Measurements from ENCODE around the gene CLTCL1. TPM values are rescaled to one million over a fixed set of nuclear protein-coding genes. Genes with fewer than 3 reads are reported as not detected.

CLTCL1 gene
- total and polyA plus RNA-seq, 9 donors, result 2.8 to 10.7 (median 5.2) TPM

GRCh38 chr22:19139001-19139356 lies 152.5 kb downstream of the CLTCL1 start:
- 84 to 90% (median 89%) methylated on average over 7 to 9 of the region's 9 CpGs for WGBS, 3 donors
- Histone ChIP-seq H3K4me1 (ENCODE audit: insufficient read depth) (peaks cover 2% of the 10 kb centered on the region), H3K36me3 (no peaks in the 10 kb centered on the region), H3K9me3 (no peaks in the 10 kb centered on the region), H3K27me3 (no peaks in the 10 kb centered on the region), H3K27ac (no peak overlapping the region), H3K4me3 (no peak overlapping the region)
- no peak for TF ChIP-seq POLR2A (IDR thresholded peaks at IDR 0.05)
- intact Hi-C loops (cut with DNase I), result no loop called here
- DNase-seq, result no peak

- 87 to 91% (median 88%) methylated on average over 11 to 15 of the region's 15 CpGs for WGBS, 3 donors
These were observed 153.1 kb downstream of the CLTCL1 start for GRCh38 chr22:19138217-19139000.

GRCh38 chr22:19137384-19138216 lies 153.9 kb downstream of the CLTCL1 start:
- WGBS, 3 donors, result 90 to 94% (median 92%) methylated on average over 10 to 11 of the region's 11 CpGs

More at GRCh38 chr22:19138217-19139000, 153.1 kb downstream of the CLTCL1 start:
- Histone ChIP-seq H3K36me3 (no peaks in the 10 kb centered on the region), H3K27ac (no peak overlapping the region), H3K4me1 (ENCODE audit: insufficient read depth) (no peaks in the 10 kb centered on the region), H3K4me3 (no peak overlapping the region), H3K27me3 (no peaks in the 10 kb centered on the region), H3K9me3 (no peaks in the 10 kb centered on the region)
- intact Hi-C loops (cut with DNase I), result no loop called here
- no peak for DNase-seq
- TF ChIP-seq CTCF (IDR thresholded peaks at IDR 0.05), result no peak

GRCh38 chr22:19136915-19137314 lies 154.6 kb downstream of the CLTCL1 start:
- no peaks in the 10 kb centered on the region for H3K36me3 ChIP-seq
- no peak for DNase-seq
- intact Hi-C loops (cut with DNase I), result no loop called here
- H3K4me3 ChIP-seq, result no peak overlapping the region
- H3K9me3 ChIP-seq, result no peaks in the 10 kb centered on the region
- no peak overlapping the region for H3K27ac ChIP-seq
- H3K4me1 ChIP-seq (ENCODE audit: insufficient read depth), result no peaks in the 10 kb centered on the region
- H3K27me3 ChIP-seq, result no peaks in the 10 kb centered on the region
- WGBS, 3 donors, result 93 to 95% (median 93%) methylated on average over 10 of the region's 10 CpGs
- TF ChIP-seq POLR2A (IDR thresholded peaks at IDR 0.05), result no peak
- TF ChIP-seq EP300 (IDR thresholded peaks at IDR 0.05), result no peak
- TF ChIP-seq CTCF (IDR thresholded peaks at IDR 0.05), result no peak

More at GRCh38 chr22:19137384-19138216, 153.9 kb downstream of the CLTCL1 start:
- H3K27me3 ChIP-seq, result no peaks in the 10 kb centered on the region
- H3K27ac ChIP-seq, result no peak overlapping the region
- intact Hi-C loops (cut with DNase I), result no loop called here
- H3K36me3 ChIP-seq, result no peaks in the 10 kb centered on the region
- no peaks in the 10 kb centered on the region for H3K4me1 ChIP-seq (ENCODE audit: insufficient read depth)
- H3K9me3 ChIP-seq, result no peaks in the 10 kb centered on the region
- DNase-seq, result no peak
- no peak overlapping the region for H3K4me3 ChIP-seq
- no peak for TF ChIP-seq CTCF (IDR thresholded peaks at IDR 0.05)
- TF ChIP-seq EP300 (IDR thresholded peaks at IDR 0.05), result no peak
- TF ChIP-seq POLR2A (IDR thresholded peaks at IDR 0.05), result no peak

- no peaks in the 10 kb centered on the region for H3K36me3 ChIP-seq
- 89 to 92% (median 91%) methylated on average over 17 to 18 of the region's 18 CpGs for WGBS, 3 donors
- no peak for DNase-seq
- no peaks in the 10 kb centered on the region for H3K4me1 ChIP-seq (ENCODE audit: insufficient read depth)
- intact Hi-C loops (cut with DNase I), result no loop called here
- H3K27me3 ChIP-seq, result no peaks in the 10 kb centered on the region
- H3K27ac ChIP-seq, result no peak overlapping the region
- H3K9me3 ChIP-seq, result no peaks in the 10 kb centered on the region
- H3K4me3 ChIP-seq, result no peak overlapping the region
- TF ChIP-seq EP300 (IDR thresholded peaks at IDR 0.05) (no peak), POLR2A (IDR thresholded peaks at IDR 0.05) (no peak), CTCF (IDR thresholded peaks at IDR 0.05) (no peak)
These were observed 156.6 kb downstream of the CLTCL1 start for GRCh38 chr22:19134874-19135273.

All from ovary (tissue), 9 donors.